Upper lobe of left lung (tissue), 4 donors: ENCODE results near the gene NDUFB11.

ENCODE experiments used
- CTCF ChIP-seq, 6 experiments: fragments of 450-650 bp in 4 of 6; fragments of 200-600 bp in 2 of 6; sonication (generic) in 2 of 6; IDR thresholded peaks; one replicate each; pipeline ENCODE4 v1.5.1; 2016 to 2019; ENCODE audit warnings: antibody characterized with exemption in 6 of 6
- POLR2A ChIP-seq, 4 donors: fragments of 450-650 bp; IDR thresholded peaks; one replicate each; pipeline ENCODE4 v1.5.1; 2016 to 2017; ENCODE audit warnings: antibody characterized with exemption in 4 of 4, mild to moderate bottlenecking in 2 of 4
- POLR2AphosphoS5 ChIP-seq, 2 donors: sonication (generic); formaldehyde crosslinking; IDR thresholded peaks; one replicate each; pipeline ENCODE4 v1.5.1; 2017; ENCODE audit warnings: antibody characterized with exemption in 2 of 2

- TF ChIP-seq CTCF (IDR thresholded peaks at IDR 0.05) (no peak), POLR2AphosphoS5 (IDR thresholded peaks at IDR 0.05) (no peak), POLR2A (IDR thresholded peaks at IDR 0.05) (no peak)
Observed at GRCh38 chrX:47129899-47130358, 14.6 kb downstream of the NDUFB11 start.
